GM23338 (cell line): ENCODE results near the gene GPATCH11. TPM values are rescaled to one million over a fixed set of nuclear protein-coding genes. Genes with fewer than 3 reads are reported as not detected.

Experiments used
- EZH2 ChIP-seq: fragments of 200-600 bp; sonication (generic); IDR thresholded peaks from one replicate; pipeline ENCODE4 v1.8.0; 2017; ENCODE audit warnings: antibody characterized with exemption, mild to moderate bottlenecking, low read depth; ENCODE audit not compliant: unreplicated experiment
- NANOG ChIP-seq: IDR thresholded peaks from 2 replicates; pipeline ENCODE4 v1.6.1; 2016; ENCODE audit warnings: antibody characterized with exemption, borderline replicate concordance
- ZNF331 ChIP-seq: fragments of 250-450 bp; sonication (Bioruptor Pico); IDR thresholded peaks from 2 replicates; pipeline ENCODE4 v1.5.0; 2020; ENCODE audit warnings: low read depth, mild to moderate bottlenecking, moderate library complexity
- polyA plus RNA-seq: library from polyadenylated mRNA; unstranded; fragments of >200 nt; fragmentation: Nextera tagmentation; extraction: Ambion mirVana; gene quantifications from 2 replicates; pipeline ENCODE4 v1.2.1, GENCODE V29; 2016
- total RNA-seq: library from RNA; depleted of rRNA; stranded (reverse); fragments of >200 nt; shearing (Covaris generic); gene quantifications from 2 replicates; pipeline ENCODE4 v1.2.3, GENCODE V29; 2014
- TF ChIP-seq, protein P1 (sequence below): fragments of 250-450 bp; sonication (Bioruptor Pico); IDR thresholded peaks from 2 replicates; pipeline ENCODE4 v1.5.0; 2020; ENCODE audit warnings: mild to moderate bottlenecking, moderate library complexity
- TF ChIP-seq, protein P2 (sequence below): IDR thresholded peaks from 2 replicates; pipeline ENCODE4 v1.6.1; 2016; ENCODE audit warnings: antibody characterized with exemption
- TF ChIP-seq, protein P3 (sequence below), 2 experiments: fragments of 200-600 bp in 1 of 2; sonication (generic) in 1 of 2; conservative IDR thresholded peaks; 2 replicates each; pipeline versions ENCODE4 v1.5.1 to v1.6.1; 2016 to 2017; ENCODE audit warnings: antibody characterized with exemption in 2 of 2, low read depth in 2 of 2, mild to moderate bottlenecking in 2 of 2, moderate library complexity in 1 of 2

Gene GPATCH11
- total and polyA plus RNA-seq, 2 experiments from 2014 or later, result 3.5 to 8.0 TPM

DNA sequence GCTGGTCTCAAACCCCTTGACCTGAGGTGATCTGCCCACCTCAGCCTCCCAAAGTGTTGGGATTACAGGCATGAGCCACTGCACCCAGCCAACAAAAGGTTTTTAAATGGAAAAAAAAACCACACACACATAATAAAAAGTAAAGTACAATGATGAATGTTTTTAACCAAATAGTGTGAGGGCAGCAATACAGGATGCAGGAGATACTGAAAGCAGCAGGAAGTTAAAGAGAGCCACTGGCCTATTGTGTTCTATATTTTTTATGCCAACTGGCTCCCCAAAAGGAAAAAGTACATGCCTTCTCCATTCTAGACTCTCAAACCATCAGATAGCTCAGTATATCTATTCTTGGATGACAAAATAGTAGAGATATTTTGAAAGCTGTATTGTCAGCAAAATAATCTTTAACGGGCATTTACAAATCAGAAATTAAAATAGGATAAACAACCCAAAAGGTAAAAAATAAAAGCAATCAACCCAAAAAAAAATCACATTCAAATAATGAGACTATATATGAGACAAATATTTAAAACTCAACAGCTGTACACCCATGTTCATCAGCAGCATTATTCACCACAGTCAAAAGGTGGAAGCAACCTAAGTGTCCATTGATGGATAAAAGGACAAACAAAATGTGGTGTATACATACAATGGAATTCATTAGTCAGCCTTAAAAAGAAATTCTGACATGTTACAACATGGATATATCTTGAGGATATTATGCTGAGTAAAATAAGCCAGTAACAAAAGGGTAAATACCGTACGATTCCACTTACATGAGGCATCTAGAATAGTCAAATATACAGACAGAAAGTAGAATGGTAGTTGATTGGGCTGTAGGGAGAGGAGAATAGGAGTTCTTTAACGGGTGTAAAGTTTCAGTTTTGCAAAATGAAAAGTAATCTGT, 26.2 kb downstream of the GPATCH11 start (continued):
- TF ChIP-seq, protein P1, sequence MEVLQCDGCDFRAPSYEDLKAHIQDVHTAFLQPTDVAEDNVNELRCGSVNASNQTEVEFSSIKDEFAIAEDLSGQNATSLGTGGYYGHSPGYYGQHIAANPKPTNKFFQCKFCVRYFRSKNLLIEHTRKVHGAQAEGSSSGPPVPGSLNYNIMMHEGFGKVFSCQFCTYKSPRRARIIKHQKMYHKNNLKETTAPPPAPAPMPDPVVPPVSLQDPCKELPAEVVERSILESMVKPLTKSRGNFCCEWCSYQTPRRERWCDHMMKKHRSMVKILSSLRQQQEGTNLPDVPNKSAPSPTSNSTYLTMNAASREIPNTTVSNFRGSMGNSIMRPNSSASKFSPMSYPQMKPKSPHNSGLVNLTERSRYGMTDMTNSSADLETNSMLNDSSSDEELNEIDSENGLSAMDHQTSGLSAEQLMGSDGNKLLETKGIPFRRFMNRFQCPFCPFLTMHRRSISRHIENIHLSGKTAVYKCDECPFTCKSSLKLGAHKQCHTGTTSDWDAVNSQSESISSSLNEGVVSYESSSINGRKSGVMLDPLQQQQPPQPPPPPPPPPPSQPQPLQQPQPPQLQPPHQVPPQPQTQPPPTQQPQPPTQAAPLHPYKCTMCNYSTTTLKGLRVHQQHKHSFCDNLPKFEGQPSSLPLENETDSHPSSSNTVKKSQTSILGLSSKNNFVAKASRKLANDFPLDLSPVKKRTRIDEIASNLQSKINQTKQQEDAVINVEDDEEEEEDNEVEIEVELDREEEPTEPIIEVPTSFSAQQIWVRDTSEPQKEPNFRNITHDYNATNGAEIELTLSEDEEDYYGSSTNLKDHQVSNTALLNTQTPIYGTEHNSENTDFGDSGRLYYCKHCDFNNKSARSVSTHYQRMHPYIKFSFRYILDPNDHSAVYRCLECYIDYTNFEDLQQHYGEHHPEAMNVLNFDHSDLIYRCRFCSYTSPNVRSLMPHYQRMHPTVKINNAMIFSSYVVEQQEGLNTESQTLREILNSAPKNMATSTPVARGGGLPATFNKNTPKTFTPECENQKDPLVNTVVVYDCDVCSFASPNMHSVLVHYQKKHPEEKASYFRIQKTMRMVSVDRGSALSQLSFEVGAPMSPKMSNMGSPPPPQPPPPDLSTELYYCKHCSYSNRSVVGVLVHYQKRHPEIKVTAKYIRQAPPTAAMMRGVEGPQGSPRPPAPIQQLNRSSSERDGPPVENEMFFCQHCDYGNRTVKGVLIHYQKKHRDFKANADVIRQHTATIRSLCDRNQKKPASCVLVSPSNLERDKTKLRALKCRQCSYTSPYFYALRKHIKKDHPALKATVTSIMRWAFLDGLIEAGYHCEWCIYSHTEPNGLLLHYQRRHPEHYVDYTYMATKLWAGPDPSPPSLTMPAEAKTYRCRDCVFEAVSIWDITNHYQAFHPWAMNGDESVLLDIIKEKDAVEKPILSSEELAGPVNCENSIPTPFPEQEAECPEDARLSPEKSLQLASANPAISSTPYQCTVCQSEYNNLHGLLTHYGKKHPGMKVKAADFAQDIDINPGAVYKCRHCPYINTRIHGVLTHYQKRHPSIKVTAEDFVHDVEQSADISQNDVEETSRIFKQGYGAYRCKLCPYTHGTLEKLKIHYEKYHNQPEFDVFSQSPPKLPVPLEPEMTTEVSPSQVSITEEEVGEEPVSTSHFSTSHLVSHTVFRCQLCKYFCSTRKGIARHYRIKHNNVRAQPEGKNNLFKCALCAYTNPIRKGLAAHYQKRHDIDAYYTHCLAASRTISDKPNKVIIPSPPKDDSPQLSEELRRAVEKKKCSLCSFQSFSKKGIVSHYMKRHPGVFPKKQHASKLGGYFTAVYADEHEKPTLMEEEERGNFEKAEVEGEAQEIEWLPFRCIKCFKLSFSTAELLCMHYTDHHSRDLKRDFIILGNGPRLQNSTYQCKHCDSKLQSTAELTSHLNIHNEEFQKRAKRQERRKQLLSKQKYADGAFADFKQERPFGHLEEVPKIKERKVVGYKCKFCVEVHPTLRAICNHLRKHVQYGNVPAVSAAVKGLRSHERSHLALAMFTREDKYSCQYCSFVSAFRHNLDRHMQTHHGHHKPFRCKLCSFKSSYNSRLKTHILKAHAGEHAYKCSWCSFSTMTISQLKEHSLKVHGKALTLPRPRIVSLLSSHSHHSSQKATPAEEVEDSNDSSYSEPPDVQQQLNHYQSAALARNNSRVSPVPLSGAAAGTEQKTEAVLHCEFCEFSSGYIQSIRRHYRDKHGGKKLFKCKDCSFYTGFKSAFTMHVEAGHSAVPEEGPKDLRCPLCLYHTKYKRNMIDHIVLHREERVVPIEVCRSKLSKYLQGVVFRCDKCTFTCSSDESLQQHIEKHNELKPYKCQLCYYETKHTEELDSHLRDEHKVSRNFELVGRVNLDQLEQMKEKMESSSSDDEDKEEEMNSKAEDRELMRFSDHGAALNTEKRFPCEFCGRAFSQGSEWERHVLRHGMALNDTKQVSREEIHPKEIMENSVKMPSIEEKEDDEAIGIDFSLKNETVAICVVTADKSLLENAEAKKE (CRISPR knock-in tag), result no peak
- TF ChIP-seq, protein P2, sequence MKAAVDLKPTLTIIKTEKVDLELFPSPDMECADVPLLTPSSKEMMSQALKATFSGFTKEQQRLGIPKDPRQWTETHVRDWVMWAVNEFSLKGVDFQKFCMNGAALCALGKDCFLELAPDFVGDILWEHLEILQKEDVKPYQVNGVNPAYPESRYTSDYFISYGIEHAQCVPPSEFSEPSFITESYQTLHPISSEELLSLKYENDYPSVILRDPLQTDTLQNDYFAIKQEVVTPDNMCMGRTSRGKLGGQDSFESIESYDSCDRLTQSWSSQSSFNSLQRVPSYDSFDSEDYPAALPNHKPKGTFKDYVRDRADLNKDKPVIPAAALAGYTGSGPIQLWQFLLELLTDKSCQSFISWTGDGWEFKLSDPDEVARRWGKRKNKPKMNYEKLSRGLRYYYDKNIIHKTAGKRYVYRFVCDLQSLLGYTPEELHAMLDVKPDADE, result no peak
- TF ChIP-seq ZNF331 (CRISPR knock-in tag) (no peak), EZH2 (no peak), NANOG (no peak)
- TF ChIP-seq, protein P3, sequence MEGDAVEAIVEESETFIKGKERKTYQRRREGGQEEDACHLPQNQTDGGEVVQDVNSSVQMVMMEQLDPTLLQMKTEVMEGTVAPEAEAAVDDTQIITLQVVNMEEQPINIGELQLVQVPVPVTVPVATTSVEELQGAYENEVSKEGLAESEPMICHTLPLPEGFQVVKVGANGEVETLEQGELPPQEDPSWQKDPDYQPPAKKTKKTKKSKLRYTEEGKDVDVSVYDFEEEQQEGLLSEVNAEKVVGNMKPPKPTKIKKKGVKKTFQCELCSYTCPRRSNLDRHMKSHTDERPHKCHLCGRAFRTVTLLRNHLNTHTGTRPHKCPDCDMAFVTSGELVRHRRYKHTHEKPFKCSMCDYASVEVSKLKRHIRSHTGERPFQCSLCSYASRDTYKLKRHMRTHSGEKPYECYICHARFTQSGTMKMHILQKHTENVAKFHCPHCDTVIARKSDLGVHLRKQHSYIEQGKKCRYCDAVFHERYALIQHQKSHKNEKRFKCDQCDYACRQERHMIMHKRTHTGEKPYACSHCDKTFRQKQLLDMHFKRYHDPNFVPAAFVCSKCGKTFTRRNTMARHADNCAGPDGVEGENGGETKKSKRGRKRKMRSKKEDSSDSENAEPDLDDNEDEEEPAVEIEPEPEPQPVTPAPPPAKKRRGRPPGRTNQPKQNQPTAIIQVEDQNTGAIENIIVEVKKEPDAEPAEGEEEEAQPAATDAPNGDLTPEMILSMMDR (conservative IDR thresholded peaks at IDR 0.05; ENCODE audit: low read depth in 2 of 2), result no peak
